Activated CD8-positive, alpha-beta memory T cell treated with anti-CD3 and anti-CD28 coated beads, Interleukin-2, amount 50 U/mL, for 48 hours (primary cell): ENCODE results near the gene FGF22.
"Not testable (repeated sequence)": the region's sequence is repeated elsewhere in the genome, so short reads cannot be mapped to it uniquely, and the experiment has no call there.

Experiments
- DNase-seq: peaks from one replicate; pipeline ENCODE4 v3.0.0-alpha.2; 2020

FGF22 gene

GRCh38 chr19:607301-608154, 32.2 kb upstream of the FGF22 start:
- no peak for DNase-seq

DNA sequence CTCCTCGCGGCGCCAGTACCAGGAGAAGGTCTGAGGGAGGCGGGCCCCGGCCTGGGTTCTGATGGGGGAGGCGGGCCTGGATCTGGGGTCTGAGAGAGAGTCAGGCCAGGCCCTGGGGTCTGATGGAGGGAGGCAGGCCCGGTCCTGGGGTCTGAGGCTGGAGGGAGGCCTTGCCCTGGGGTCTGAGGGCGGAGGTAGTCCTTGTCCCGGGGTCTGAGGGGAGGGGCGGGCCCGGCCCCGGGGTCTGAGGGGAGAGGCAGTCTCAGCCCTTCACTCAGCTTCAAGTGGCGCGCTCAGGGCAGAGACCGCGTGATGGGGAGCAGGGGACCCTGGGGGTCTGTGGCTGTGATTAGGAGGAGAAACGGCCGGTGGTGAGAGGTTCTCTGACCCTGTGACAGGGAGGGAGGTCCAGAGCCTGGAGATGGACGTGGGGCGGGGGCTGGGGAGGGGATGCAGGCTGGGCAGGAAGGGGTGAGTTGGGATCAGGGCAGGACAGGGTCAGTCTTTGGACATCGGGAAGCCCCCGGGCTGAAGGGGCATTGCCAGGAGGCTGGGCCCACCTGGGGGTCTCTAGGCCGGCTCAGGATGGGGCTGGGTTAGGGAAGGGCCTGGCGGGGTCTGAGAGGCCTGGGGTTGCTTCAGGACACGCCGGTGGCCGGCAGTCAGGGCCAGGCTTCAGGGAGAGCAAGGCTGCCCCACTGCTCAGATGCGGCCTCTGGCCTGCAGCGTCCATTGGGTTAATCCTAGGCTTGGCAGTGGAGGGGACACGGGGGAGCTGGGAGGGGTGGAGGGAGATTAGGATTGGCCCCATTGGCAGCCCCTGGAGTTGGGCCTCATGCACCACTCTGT, 31.3 kb upstream of the FGF22 start:
- DNase-seq = no peak

DNA sequence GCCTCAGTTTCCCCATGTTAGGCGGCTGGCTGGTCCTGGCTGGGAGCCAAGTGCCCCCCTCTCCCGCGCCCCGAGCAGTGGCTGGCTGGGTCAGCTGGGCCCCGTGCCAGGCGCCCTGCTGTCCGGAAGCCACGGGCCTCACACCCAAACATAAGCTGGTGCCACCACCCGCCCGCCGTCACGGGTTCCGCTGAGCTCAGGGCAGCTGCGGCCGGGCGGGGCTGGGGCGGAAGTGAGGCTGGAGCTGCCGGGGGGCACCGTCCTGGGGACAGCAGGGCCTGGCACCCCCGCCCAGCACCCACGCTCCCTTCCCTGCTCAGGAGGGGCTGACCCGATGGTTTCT, 30.7 kb upstream of the FGF22 start:
- DNase-seq = no peak

DNA sequence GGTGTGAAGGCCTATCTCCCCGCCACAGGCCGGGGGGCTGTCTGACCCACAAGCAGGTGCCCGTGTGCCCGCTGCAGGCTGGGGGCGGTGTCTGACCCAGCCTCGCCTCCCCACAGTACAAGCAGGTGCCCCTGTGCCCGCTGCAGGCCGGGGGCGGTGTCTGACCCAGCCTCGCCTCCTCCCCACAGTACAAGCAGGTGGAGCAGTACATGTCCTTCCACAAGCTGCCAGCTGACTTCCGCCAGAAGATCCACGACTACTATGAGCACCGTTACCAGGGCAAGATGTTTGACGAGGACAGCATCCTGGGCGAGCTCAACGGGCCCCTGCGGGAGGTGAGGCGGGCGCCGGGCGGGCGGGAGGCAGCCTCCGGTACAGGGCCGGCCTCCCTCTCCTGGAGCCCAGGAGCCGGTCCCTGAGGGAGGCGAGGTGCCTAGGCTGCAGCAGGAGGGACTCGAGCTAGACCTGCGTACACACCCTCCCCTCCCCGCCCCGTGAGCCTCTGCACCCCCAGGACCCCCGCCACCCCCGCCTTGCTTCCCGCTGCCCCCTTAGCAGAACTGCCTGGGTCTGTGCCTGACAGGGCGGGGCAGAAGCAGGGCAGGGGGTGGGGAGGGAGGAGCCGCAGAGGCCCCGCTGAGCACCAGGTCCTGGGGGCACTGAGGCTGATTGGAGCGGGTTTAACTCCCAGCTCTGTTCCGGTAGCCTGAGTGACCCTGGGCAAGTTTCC, 29.4 kb upstream of the FGF22 start:
- peak; percentile 72 for DNase-seq

DNA sequence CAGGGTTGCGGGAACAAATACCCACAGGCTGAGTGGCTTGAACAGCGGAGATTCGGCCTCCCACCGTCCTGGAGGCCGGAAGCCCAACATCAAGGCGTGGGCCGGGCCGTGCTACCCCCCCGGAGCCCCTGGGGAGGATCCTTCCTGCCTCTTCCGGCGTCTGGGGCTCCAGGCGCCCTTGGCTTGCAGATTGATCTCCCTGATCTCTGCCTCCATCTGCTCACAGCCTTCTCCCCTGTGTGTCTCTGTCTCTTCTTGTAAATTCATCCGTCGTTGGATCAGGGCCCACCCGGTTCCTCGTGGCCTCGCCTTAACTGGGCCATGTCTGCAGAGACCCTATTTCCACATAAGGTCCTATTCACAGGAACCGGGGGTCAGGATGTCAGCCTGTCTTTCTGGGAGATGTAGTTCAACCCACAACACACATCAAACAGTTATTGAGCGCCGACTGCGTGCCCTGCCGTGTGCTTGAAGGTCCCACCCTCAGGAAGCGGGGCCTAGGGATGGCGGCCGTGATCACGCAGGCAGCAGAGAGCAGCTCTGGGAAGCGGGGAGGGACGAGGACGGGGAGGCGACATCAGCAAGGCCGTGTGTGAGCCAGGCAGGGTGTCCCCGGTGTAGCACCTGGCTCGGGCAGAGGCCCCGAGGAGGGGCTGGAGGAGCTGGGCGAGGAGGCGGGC, 28.7 kb upstream of the FGF22 start:
- DNase-seq = peak; percentile 82

GRCh38 chr19:611481-611868, 28.2 kb upstream of the FGF22 start:
- DNase-seq = peak; percentile 82

DNA sequence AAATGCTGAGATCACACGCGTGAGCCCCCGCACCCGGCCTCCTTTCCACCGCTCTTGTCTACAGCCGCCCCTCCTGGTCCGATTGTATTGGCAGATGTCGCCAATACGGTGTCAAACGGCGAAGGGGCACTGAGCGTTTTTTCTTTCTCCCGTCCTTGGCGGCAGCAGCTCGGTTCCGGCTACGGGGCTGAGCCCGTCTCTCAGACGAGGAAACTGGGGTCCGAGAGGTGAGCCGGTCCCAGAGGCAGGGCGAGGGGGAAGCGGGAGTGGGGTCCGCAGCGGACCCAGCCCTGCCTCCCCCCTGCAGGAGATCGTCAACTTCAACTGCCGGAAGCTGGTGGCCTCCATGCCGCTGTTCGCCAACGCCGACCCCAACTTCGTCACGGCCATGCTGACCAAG, 26.7 kb upstream of the FGF22 start:
- DNase-seq = no peak

DNA sequence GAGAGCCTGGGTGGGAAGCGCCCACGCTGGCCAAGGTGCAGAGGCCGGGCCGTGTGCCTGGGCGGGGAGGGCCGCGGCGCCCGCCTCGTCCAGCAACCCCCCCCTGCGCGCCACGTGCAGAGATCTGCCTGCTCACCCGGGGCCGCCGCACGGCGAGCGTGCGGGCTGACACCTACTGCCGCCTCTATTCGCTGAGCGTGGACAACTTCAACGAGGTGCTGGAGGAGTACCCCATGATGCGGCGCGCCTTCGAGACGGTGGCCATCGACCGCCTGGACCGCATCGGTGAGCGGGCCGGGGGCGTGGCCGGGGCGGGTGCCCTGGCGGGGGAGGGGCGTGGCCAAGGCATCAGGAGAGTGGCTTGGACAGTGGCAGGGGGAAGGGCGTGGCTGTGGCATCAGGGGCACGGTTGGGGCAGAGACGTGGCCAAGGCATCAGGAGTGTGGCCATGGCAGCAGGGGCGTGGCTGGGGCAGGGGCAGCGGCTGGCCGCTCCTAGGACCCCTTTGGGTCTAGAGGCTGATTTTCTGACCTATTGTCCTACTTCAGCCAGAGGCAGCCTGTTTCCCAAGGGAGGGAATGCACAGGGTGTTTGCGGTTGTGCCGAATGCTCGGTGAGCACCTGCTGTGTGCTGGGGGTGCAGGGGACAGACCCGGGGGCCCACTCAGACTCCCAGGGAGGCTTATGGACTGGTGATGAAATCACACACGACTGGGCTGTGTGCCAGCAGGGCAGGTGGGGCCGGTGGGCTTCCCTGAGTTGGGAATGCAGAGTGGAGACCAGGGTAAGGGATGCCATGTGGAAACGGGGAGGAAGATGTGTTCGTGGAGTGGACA, 25.7 kb upstream of the FGF22 start:
- DNase-seq = no peak

GRCh38 chr19:615619-616018, 24.1 kb upstream of the FGF22 start:
- no peak for DNase-seq

DNA sequence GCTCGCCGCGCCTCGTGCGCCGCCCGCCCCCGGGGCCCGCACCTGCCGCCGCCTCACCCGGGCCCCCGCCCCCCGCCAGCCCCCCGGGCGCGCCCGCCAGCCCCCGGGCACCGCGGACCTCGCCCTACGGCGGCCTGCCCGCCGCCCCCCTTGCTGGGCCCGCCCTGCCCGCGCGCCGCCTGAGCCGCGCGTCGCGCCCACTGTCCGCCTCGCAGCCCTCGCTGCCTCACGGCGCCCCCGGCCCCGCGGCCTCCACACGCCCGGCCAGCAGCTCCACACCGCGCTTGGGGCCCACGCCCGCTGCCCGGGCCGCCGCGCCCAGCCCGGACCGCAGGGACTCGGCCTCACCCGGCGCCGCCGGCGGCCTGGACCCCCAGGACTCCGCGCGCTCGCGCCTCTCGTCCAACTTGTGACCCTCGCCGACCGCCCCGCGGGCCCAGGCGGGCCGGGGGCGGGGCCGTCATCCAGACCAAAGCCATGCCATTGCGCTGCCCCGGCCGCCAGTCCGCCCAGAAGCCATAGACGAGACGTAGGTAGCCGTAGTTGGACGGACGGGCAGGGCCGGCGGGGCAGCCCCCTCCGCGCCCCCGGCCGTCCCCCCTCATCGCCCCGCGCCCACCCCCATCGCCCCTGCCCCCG, 23.5 kb upstream of the FGF22 start:
- no peak for DNase-seq

DNA sequence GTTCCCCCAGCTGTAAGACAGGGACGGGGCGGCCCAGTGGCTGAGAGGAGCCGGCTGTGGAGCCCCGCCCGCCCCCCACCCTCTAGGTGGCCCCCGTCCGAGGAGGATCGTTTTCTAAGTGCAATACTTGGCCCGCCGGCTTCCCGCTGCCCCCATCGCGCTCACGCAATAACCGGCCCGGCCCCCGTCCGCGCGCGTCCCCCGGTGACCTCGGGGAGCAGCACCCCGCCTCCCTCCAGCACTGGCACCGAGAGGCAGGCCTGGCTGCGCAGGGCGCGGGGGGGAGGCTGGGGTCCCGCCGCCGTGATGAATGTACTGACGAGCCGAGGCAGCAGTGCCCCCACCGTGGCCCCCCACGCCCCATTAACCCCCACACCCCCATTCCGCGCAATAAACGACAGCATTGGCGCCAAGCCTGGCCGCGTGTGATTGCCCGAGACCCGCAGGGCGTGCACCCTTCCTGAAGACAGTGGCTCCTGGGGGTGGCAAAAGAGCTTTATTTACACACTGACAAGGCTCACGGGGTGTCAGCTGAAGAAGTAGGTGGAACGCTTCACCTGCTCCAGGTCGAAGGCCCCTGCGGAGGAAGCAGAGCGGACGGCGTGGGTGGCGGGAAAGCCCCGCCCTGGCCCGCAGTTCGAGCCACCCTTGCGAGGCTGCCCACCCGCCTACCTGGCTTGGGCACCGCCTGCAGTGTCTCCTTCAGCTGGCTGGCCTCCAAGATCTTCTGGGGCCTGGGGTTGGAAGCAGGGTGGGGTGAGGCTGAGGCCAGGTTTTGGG, 22.7 kb upstream of the FGF22 start:
- no peak for DNase-seq

DNA sequence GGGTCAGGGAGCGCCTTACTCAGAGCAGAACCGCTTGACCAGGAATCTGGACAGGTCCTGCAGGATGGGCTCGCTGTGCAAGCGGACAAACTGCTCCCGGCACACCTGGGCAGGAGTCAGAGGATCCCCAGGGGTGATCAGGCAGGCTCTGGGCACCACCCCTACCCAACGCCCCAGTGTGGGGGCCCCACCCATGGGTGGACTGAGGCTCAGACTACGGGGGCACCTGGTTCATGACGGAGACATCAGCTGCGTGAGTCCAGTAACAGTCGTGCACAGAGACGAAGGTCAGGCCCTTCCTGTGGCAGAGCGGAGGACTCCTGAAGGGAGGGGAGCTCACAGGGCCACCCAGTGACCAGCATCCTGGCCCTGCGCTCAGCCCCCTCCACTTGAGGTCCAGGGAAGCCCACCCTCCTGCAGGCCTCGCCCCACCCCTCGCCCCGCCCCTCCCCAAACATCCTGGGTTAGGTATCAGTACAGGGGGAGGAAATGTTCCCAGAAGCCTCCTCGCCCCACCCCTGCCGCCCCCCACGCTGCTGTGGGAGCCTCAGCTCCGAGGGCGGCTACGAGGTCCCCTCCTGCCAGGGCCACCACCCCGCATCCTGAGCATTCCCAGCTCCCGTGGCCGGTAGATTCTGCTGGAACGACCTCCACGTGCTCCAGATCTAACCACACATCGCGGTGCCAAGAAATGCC, 22.0 kb upstream of the FGF22 start:
- DNase-seq = no peak

- no peak for DNase-seq
These were observed 21.4 kb upstream of the FGF22 start for GRCh38 chr19:618247-618619.

DNA sequence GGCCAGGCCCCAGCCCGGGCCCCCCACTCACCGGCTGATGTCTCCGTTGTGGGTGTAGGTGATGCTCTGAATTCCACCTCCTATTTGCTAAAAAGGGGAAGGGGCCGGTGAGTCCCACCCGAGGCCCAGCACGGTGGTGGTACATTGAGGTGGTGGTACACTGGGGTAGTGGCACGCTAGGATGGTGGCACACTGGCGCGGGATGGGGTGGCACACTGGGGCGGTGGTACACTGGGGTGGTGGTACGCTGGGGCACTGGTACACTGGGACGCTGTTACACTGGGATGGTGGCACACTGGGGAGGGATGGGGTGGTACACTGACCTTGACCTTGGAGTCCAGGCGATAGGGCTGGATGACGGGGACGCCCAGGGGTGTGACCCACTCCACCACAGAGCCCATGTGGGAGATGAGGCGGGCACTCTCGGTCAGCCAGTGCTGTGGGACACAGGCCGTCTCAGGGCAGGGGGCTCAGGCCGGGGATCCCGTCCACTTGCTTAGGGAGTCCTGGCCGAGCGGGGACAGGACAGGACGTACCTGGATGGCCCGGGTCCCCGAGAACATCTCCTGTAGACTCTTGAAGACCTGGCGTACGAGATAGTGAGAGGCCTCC, 20.9 kb upstream of the FGF22 start:
- DNase-seq = no peak

GRCh38 chr19:619286-620002, 20.2 kb upstream of the FGF22 start:
- no peak for DNase-seq

DNA sequence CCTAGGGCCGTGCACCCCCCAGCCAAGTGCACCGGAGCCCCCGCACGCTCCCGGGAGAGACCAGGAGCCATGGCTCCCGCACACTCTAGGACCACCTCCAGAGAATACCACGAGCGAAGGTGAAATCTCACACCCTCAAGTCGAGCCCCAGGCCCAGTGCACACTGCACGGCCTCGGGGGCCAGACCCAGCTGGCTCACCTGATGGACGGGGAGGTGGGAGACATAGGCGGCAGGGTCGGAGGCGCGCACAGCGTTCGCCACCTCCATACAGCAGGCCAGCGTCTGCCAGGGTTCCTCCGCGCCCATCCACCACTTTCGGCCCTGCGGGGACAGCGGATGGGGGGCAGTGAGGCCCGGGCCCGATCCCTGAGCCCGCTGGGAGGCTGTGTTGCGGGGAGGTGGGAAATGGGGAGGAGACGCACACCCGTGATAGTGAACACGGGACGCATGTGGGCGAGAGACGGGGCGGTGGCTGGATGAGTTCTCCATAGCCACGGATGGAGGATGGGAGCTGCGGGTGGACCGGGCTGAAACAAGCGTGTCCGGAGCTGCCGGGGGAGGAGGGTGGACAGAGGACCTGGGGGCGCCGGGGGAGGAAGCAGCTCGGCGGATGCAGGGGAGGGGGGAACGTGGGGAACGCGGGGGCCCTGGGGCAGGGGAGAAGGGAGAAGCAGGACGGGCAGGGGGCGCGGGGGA, 19.4 kb upstream of the FGF22 start:
- no peak for DNase-seq

- DNase-seq = not testable (repeated sequence)
These were observed 18.5 kb upstream of the FGF22 start for GRCh38 chr19:621191-621590.

DNA sequence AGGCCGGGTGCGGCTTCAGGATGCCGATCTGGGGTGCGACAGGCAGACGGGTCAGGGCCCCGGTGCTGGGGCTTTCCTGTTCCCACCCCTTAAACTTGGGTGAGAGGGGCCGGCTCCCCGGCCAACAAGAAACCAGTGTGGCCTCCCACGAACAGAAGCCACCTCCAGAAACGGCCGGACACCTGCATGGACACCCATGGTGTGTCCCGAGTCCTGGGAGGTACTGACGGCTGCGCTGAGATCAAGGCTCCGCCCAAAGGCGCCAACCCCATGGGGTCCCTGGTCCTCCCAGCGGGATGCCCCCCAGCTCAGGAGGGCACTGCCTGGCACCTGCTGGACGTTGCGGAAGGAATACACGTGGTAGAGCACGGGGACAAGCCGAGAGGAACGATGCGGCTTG, 17.9 kb upstream of the FGF22 start:
- DNase-seq = no peak
